ENCODE measurements around the gene GTF2A1L. TPM values are rescaled to one million over a fixed set of nuclear protein-coding genes. Genes with fewer than 3 reads are reported as not detected.

The GTF2A1L gene, protein sequence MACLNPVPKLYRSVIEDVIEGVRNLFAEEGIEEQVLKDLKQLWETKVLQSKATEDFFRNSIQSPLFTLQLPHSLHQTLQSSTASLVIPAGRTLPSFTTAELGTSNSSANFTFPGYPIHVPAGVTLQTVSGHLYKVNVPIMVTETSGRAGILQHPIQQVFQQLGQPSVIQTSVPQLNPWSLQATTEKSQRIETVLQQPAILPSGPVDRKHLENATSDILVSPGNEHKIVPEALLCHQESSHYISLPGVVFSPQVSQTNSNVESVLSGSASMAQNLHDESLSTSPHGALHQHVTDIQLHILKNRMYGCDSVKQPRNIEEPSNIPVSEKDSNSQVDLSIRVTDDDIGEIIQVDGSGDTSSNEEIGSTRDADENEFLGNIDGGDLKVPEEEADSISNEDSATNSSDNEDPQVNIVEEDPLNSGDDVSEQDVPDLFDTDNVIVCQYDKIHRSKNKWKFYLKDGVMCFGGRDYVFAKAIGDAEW
- total RNA-seq: not detected
- long read RNA-seq: 0 reads

DNA sequence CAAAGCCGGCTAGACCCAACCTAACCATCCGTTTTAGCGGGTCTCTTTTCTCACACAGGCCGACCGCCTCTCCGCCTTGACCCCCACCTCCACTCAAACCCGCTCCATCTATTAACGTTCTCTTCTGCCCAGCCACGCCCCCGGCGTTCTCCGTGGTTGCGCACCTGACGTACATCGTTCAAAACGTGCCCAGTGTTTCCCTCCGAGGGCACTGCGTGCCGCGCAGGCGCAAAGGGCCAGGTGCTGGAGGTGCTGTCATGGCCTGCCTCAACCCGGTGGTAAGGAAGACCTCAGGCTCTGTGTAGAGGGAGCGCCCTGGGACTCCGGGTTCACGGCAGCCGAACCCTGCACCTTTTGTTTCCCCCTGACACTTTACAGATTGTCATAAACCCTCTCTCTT is at the start of gene GTF2A1L:
TSS of gene GTF2A1L (plus strand) at position 239 of the 400 bp plus-strand sequence. CDS start at position 258, 19 bp downstream.
- Histone ChIP-seq H3K27me3 (ENCODE audit: low read depth) (peaks cover 11% of the 10 kb centered on the region), H3K4me3 (no peak within 1 kb of the TSS), H3K9me3 (replicated peaks) (peaks cover 9% of the 10 kb centered on the region), H3K27ac (replicated peaks) (no peak within 1 kb of the TSS), H3K4me1 (no peaks in the 10 kb centered on the region), H3K36me3 (no peaks in the 10 kb centered on the region)
- TF ChIP-seq CTCF (IDR thresholded peaks at IDR 0.05; ENCODE audit: borderline replicate concordance): no peak
- intact Hi-C loops (cut with micrococcal nuclease): no loop called here
- no peak for DNase-seq

DNA sequence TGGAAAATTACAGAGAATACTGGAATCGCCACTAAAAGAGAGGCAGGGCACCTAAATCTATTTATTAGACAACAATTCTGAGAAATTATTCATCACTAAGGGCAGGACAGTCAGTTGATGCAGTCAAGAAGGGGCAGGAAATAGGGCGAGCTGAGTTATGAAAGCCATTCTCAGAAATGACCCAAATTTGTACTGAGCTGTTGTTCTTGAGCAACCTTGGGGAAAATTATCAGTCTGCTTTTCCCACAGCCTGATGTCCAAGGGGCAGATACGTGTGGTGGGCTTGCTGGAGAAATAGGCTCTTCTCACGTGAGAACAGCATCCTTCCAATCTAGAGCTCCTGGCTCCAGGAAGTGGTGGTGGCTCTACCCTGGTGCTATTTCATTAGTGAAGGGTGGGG is 49.1 kb upstream of the GTF2A1L start:
- TF ChIP-seq CTCF (IDR thresholded peaks at IDR 0.05; ENCODE audit: borderline replicate concordance): no peak
- Histone ChIP-seq H3K4me1 (peaks cover 20% of the 10 kb centered on the region), H3K4me3 (no peak overlapping the region), H3K27me3 (ENCODE audit: low read depth) (no peaks in the 10 kb centered on the region), H3K27ac (replicated peaks) (no peak overlapping the region), H3K36me3 (no peaks in the 10 kb centered on the region), H3K9me3 (replicated peaks) (no peaks in the 10 kb centered on the region)
- intact Hi-C loops (cut with micrococcal nuclease): no loop called here
- DNase-seq: no peak

DNA sequence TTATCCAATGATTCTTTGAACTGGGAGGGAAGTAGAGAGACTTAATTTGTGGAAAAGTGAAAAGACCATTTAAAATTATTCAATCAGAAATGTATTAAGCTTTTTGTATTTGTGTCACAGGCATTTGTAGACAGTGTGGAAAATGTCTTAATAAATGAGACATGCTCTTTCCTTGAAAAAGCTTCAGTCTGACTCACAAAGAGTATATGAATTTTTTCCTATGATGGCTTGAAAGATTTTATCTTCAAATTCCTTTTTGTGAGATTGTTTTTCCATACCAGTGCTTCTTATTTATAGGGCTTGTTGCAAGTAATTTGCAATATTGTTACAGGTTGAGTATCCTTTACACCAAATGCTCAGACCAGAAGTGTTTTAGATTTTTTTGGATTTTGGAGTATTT is 48.2 kb upstream of the GTF2A1L start:
- H3K4me3 ChIP-seq: no peak overlapping the region
- no peak overlapping the region for H3K27ac ChIP-seq (replicated peaks)
- no peaks in the 10 kb centered on the region for H3K27me3 ChIP-seq (ENCODE audit: low read depth)
- H3K9me3 ChIP-seq (replicated peaks): no peaks in the 10 kb centered on the region
- DNase-seq: no peak
- H3K4me1 ChIP-seq: peaks cover 20% of the 10 kb centered on the region
- no peak for TF ChIP-seq CTCF (IDR thresholded peaks at IDR 0.05; ENCODE audit: borderline replicate concordance)
- no peaks in the 10 kb centered on the region for H3K36me3 ChIP-seq
- intact Hi-C loops (cut with micrococcal nuclease): no loop called here

GRCh38 chr2:48572816-48573215 is 44.8 kb upstream of the GTF2A1L start:
- no peak overlapping the region for H3K27ac ChIP-seq (replicated peaks)
- H3K4me3 ChIP-seq: no peak overlapping the region
- H3K36me3 ChIP-seq: no peaks in the 10 kb centered on the region
- no peak for TF ChIP-seq CTCF (IDR thresholded peaks at IDR 0.05; ENCODE audit: borderline replicate concordance)
- H3K4me1 ChIP-seq: peaks cover 14% of the 10 kb centered on the region
- DNase-seq: no peak
- H3K9me3 ChIP-seq (replicated peaks): no peaks in the 10 kb centered on the region
- intact Hi-C loops (cut with micrococcal nuclease): no loop called here
- H3K27me3 ChIP-seq (ENCODE audit: low read depth): no peaks in the 10 kb centered on the region

GRCh38 chr2:48574353-48575287 is 43.0 kb upstream of the GTF2A1L start:
- no peak for DNase-seq
- Histone ChIP-seq H3K4me3 (no peak overlapping the region), H3K9me3 (replicated peaks) (no peaks in the 10 kb centered on the region), H3K4me1 (no peaks in the 10 kb centered on the region), H3K36me3 (no peaks in the 10 kb centered on the region), H3K27me3 (ENCODE audit: low read depth) (no peaks in the 10 kb centered on the region), H3K27ac (replicated peaks) (no peak overlapping the region)
- TF ChIP-seq CTCF (IDR thresholded peaks at IDR 0.05; ENCODE audit: borderline replicate concordance): no peak
- intact Hi-C loops (cut with micrococcal nuclease): no loop called here
